Fibroblast of skin of right quadriceps (primary cell): ENCODE measurements around the gene STN1.

Source experiments
- DNase-seq: peaks from one replicate; pipeline ENCODE4 v3.0.0-alpha.2; 2013

STN1 gene

DNA sequence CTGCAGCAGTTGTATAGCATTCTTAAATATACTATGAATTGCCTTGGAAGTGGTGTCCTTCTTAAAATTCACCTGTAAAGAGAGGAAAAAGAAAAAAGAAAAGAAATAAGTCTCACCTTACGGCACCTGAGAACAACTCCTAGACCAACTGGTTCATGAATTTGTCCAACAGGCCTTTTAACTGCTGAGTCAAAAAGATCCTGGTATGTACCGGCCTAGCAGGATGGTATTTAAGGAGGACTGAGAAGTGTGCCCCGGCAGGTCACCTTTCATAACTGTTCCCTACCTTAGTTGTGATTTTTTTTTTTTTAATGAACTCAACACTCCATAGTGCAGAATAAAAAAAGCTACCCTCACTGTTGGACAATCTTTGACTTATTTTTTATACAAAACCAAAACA, 25.8 kb downstream of the STN1 start:
- no peak for DNase-seq

DNA sequence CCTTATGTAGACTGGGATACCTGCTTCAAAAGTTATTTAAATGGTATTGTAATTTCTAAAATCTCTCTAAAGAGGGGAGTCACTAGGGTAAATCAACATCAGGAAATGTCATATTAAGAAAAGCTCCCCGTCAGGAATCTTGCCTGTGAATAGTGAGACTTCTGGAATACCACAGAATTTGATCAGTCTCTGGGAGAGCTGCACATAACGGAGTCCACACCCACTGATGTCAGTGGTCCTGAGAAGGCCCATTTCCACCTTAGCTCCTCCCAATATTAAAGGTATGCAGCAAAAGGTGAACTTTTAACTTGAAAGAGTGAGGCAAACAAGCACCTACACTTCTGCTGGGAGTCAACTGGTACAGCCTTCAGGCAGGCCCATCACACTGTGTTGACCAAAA, 27.3 kb downstream of the STN1 start:
- DNase-seq, result no peak

DNA sequence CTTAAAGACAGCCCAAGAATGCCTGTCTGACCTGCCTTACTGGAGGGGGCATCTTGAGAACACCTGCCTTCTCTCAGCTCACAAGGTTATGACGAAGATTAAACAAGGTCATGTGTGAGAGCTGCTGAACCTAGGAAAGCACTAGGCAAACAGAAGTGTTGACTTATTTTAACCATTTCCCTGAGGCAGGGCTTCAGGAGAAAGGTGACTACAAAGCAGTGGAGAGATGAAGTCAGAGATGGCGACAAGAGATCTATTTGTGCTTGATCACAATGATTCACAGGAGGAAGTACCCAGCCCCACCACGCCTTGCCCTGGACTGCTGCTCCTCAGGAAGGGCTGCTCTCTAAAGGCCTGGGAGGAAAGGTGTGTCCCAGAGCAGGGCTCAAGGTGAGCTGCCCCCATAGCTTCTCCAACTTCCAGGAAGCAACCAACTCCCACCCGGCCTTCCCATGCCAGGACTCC, 27.8 kb downstream of the STN1 start:
- no peak for DNase-seq

DNA sequence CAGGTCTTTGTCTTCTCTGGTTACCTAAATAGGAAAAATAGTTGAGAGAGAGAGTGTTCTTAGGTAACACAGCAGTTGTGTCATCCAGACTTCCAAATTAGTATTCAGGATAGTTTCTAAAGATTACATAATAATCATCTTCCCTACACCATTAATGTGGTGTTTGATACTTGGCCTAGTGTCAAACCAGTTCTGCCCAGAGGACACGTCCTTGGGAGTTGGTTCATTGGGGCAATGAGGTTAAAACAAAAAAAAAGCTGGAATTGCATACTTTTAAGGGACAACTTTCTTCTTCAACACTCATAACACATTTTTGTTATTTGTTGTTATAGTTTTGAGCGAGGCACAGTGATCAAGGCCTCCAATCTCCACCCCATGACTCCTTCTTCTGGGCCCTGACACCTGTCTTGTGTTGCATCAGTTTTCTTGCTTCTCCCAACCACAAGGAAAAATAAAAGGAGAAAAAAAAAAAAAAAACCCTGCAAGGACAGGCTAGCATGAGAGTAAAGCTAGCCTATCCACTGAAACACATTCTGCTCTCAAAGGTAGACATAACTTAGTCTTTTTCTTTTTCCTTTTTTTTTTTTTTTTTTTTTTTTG, 28.8 kb downstream of the STN1 start:
- DNase-seq, result no peak

DNA sequence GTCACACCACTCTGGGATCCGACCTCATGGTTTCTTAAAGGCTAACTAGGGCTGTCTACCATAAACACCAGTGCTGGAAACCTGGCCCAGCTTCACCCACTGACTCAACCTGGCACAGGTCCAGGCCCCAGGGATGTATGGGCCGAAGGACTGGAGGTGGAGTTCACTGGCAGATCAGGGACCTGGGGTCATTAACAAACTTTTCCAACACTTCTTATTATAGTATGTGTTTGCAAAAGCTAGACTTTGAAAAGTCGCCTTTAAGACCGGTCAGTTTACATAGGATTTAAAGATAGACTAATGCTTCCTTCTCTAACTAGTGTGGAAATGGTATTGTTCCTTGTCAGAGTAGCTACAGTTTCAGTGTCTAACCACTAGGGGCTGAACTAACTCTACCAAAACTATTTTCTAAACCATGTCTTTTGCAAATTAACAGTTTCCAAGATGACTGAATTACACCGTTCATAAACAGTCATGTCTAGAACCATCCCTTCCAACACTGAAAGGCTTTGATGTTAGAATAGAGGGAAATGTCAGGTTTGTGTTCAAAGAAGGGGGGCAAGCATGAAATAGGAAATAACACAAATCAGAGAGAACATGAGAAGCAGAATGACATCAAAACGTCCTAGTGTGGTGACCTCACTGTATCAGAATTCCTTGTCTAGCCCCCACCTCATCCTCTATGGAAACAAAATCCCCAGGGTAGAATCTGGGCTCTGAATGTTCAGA, 29.7 kb downstream of the STN1 start:
- peak; percentile 80 for DNase-seq

DNA sequence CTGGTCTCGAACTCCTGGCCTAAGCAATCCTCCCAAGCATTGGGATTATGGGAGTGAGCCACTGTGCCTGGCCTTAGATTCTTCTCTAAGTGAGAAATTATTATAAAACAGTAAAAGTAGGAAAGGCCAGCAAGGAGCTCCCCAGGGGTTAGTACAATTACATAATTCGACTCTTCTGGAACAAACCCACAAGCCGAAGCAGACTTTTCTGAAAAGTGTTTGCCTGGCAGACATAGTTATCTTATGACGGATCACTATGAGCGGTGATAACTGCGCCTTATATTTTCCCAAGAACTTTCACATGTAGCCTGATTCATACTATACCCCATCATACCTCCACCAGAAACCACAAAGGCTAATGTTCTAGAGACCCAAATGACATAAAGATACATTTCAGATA, 32.4 kb downstream of the STN1 start:
- peak; percentile 73 for DNase-seq

DNA sequence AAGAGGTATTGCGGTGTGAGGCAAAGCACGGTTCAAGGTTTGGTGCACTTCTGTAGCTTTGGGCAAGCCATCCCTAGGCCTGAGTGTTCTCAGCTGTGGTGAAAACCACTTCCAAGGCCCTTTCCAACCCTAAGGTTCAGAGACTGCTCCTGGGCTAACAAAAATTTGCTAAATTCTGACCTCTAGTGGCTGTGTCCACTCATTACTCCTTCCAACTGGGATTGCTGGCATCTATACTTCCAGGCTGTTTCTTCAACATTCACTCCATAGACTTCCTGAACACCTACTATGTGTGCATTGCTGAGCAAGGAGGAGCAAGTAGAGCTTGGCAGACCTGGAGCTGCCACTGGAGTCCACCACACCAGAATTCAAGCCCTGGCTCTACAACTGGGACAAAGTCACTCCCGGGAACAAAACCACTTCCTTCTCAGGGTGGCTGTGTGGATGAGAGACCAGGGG, 33.3 kb downstream of the STN1 start:
- DNase-seq, result peak; percentile 65

DNA sequence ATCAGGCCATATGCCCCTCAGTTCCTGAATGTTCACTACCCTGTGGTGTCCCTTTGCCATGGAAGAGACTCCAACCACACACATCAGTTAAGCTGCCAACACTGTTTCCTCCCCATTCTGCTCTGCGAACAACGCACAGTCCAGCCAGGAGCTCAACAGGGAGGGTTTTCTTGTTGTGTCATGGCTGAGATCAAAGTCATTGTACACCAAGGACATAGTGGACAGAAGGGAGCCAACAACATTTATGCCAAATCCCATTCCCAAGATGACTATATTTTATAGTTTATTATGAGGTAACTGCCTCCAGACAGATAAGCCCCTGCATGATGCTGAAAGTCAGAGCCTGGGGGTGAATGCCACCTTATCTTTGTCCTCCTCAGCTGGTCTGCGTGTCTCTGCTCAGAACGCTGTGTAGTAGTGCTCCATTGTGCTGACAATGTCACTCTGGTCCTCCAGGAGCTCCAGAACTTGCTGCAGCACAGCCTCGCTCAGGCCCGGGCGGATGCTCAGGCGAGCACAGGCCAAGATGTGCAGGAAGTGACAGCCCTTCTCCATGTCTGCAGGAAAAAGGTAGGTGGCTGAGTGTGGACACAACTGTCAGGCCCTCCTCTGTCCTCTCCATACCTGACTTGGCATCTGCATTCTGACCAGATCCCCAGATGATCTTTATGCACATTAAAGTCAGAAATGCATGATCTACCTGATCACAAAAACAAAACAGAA, 35.5 kb downstream of the STN1 start:
- DNase-seq, result no peak

DNA sequence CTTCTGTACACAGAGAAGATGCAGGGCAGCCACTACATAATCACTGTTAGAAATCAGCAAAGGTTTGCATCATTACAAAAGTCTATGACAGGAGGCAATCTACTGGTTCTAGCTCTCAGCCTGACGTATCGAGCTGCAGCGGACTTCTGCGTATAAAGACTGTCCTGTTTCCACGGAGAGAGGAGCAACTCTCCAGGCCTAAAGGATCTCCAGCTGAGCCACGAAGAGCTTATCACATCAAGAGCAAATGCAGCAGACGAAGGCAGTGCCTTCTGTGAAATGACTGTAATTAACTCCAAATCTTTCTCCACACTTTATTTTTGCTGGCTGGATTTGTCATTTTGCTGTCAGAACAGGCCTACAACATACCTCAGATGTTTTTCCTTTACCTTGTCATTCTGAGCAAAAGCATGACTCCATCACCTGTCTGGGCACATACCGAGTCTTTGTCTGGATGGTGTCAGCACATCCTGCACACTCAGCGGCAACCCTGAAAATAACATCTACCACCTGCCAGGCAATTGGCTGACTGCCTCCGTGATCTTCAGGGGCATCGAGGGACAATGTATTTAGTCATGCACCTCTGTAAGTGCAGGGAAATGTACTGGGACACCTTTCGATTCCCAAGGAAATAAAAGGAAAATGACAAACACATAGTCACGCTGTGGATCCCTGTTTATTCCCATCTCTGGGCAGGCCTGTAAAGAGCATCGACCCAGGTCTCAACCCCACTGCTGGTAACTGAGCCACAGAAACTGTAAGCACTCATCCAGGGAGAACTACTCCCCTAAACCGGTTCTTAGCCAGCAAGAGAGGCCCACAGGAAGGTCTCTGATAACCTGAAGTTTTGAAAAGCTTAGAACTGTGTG, 36.3 kb downstream of the STN1 start:
- DNase-seq, result no peak

DNA sequence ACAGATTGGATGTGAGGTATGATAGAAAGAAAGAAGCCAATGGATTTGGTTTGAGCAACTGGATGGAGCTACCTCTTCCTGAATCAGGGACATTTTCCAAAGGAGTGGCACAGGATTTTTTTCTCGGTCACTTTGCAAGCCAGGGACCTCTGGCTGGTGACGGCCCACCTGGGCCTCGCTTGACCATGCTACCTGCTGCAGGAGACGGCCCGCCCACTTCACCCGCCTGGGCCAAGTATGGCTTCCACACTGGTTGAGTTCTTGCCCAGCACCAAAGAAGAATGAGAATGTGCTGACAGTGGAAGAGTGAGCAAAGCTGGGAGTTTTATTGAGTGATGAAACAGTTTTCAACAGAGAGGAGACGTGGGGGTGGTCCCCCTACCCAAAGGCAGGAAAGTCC, 38.2 kb downstream of the STN1 start:
- DNase-seq, result no peak

DNA sequence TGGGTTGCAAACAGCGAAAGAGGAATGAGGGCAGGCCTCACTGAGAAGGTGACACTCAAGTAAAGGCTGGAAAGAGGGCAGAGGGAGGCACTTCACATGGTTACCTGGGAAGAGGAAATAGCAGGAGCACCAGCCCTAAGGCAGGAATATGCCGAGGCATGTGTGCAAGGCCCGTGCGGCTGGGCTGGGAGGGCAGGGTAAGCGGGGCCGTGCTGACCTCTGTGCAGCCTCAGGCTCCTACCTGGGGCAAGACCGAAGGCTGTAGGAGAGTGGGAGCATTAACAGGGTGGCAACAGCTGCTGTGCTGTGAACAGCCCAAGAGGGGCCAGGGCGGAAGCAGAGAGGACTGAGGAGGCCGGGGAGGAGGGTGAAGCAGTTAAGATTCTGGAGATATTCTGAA, 38.6 kb downstream of the STN1 start:
- no peak for DNase-seq

DNA sequence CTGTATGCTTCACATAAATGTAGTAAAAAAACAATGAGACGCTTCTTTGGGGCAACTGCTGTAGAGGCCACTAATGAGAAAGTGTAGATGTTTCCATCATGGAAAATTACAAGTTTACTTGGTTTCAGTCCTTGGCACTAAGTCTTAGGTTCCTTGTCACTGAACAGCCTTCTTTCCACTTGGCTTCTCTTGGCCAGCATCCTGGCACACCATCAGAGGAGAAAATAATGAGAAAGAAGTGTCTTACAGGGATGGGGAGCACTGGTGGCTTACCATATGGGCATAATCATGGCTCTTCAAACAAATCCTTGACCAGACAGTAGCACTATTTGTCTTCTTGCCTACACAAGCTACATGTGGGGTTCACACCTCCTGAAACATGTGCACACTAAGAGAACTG, 40.1 kb downstream of the STN1 start:
- no peak for DNase-seq

DNA sequence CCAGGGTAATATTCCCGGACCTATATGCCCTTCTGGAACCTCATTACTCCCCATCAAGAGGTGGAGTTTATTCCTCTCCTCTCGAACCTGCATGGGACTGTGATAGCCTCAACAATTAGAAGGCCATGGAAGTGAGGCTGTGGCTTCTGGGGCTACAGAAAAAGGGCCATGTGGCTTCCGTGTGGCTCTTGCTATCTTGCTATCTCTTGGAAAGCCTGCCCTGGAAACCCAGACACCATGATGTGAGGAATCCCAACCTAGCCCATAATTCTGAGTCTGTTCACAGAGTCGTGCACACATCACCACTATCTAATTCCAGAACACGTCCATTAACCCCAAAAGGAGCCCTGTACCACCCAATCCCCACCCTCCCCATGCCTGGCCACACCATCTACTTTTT, 41.8 kb downstream of the STN1 start:
- DNase-seq, result no peak

DNA sequence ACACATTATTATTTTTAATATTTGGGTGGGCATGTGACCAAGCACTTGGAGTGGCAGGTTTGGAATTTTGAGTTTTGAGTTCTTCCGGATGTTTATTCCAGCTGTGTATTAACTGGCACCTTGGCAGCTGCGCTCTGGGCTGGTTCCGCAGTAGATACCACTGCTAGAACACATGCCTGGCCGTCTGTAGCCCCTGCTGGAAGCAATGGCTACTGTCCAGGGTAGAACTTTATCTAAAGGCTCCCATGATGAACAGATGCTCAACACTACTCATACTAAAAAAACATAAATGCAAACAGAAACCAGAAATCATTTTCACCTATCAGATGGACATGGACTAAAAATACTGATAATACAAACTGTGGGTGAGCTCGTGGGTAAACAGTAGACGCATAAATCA, 43.3 kb downstream of the STN1 start:
- DNase-seq, result no peak

DNA sequence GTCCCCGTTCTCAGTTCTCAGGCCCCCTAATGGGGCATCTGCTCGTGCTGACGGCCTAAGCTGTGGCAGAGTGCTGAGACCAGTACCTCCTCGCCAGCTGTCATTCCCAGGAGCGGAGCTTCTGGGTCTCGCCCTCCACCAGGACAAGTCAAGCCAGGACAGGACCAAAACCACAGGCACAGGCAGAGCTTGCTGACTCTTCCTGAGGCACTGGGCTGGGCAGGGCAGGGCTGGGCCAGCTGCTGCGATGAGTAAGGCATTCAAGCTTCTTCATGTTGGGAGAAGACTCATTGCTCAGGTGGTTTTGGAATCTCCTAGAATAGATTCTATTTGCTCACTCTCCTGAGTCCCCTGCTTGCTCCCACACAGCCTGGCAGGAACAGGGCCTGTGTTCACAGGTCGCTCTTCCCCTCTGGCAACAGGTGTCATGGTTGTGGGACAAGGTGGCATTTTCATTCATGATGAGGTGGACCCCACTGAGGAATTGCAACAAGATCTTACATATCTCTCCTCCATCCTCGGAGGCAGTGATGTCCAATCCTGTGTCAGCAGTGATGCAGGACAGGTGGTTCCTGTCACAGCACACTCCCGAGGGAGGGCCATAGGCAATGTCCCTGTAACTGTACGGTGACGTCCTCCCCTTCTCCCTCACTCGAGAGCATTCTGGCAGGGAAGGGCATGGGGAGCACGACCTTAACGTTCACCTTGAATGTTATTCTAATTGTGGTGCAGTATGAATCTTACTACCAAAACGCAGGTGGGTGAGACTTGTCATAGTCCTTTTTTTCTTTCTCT, 45.6 kb downstream of the STN1 start:
- DNase-seq, result no peak

DNA sequence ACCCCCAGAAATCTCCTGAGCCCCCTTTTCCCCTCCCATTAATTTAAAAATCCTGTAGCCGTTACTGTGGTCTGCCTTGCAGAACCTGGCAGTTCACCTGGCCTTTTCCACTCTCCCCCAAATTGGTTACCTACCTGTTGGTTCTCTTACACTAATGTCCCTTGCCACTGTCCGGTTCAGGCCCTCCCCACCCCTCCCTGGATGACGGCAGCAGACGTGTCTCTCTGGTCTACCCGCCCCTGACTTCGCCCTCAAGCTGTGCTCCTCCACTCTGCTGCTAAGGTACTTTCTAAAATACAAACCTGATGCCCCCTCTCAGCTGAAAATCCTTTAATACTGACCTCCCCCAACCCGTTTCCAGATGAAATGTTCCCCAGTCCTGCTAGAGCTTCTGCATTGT, 47.0 kb downstream of the STN1 start:
- no peak for DNase-seq

DNA sequence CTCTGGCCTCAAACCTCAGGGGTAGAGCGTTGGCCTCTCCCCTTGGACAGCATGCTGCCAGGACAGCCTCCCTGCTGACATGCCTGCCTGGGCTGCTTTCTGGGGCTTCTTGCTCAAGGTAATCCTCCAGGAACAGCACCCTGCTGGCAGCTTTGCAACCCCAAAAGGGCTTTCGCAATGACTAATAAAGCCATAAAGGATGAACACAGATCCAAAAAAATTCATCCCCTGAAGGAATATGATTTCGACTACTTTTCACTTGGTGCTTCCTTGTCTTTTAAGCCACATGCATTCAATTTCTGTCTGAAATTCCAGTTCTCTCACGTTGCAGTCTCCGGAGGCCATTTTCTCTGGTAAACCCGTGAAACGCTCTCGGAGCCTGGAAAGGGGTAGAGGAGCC, 47.5 kb downstream of the STN1 start:
- DNase-seq, result peak; percentile 81

DNA sequence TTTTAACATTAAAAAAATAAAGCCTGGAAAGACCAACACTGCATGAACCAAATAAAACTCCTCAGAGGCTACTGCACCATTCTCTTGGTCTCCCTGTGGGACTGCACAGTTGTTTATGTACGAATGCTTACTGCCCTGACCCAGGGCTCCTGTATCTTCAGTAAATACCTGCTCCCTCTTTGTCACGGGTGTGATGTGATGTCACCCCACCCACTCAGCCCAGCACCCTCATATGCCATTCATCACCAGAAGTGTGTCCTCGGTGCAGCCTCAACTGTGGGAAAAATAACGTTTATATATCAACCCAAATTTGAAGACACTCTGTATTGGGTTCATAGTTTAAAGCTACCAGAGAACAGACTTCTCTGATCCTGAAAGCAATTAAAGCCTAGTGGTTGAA, 48.6 kb downstream of the STN1 start:
- no peak for DNase-seq

DNA sequence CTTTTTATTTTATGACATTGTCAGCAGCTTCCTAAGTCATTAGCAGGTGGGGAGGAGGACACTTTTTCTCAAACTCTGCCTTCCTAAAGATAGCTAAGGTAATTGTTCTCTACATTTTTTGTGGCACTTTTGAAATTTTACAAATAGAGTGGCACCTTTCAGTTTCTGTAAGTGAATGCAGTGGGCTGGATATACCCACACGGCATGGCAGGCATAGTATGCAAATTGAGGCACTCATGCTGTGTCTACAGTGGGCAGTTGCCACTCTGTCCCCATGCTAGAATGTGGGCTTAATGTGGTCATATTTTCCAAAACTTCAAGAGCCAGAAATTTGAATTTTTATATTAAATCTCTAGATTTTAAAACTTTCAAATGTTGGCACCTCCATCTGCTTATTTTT, 49.8 kb downstream of the STN1 start:
- DNase-seq, result no peak

DNA sequence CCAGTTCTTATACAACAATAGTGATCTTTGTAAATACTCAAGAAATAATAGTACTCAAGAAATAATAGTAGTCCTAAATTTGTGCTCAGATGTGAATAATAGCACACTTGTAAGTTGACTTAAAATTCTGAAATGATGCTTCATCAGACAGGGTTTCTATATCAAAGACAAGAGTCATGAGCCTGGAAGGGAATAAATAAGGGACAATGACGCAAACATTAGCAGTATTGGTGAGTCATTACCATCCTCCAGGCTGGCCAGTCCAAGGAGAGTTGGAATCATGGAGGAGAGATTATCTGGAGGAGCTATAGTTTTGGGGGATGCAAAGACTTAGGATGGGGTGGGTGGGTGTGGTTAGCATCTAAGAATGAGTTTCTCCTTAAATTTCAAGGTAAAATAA, 56.5 kb downstream of the STN1 start:
- peak; percentile 45 for DNase-seq

DNA sequence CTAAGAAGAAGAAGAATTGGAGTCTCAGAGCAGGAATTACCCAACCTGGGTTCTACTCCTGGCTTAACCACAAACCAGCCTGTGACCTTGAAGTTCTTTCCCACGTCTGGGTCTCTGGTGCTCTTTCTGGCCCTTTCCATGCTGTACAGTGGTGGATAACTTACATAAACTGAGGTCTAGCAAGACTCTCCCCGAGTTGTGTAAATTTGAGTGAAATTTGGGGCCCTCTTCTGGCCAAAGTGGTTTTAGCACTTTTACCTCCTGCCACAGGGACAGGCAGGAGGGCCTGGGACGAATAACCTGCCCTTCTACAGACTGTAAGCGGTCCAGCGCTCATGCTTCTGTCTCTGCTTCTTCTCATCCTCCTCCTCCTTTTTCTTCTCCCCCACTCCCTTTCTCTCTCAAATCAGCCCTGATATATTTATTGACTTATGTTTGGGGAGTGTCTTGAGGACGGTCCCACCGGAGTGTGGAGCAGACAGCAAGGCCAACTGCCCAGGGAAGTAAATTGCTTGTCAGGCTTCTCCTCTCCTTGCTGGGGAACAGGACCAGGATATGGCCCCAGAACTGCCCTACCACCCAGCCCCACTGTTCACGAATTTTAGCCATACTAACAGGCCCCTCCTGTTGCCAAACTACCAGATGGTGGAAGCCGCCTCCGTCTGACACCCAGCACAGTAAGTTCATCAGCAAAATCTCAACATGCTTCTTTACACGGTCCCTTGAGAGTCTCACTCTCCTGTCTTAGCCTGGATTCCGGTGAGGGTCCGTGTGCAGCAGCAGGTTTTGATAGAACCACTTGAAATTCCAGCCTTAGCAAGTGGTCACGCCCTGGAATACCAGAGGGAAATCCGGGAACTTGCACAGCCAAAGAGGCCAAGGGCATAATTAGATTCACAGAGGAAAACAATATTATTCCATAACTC, 58.6 kb downstream of the STN1 start:
- DNase-seq, result peak; percentile 69
